HG03521 (cell line): ENCODE data around the gene MEX3B.
"Not testable (repeated sequence)": the region's sequence is repeated elsewhere in the genome, so short reads cannot be mapped to it uniquely, and the experiment has no call there.

Experiments used
- ATAC-seq: cut with Tn5 transposase; IDR thresholded peaks from one replicate; pipeline ENCODE4 v1.9.1; 2021; ENCODE audit warnings: mild to moderate bottlenecking, moderate library complexity; ENCODE audit not compliant: unreplicated experiment

The MEX3B gene

GRCh38 chr15:82014989-82015388 lies 30.8 kb downstream of the MEX3B start:
- ATAC-seq, result no peak

GRCh38 chr15:82012908-82013307 lies 32.9 kb downstream of the MEX3B start:
- ATAC-seq, result no peak

GRCh38 chr15:82005239-82005638 lies 40.6 kb downstream of the MEX3B start:
- no peak for ATAC-seq

- ATAC-seq, result no peak
Observed at GRCh38 chr15:82003916-82004315, 41.9 kb downstream of the MEX3B start.

- not testable (repeated sequence) for ATAC-seq
Observed at GRCh38 chr15:81995081-81995480, 50.7 kb downstream of the MEX3B start.

GRCh38 chr15:81992523-81992922 lies 53.3 kb downstream of the MEX3B start:
- no peak for ATAC-seq
